B cell (primary cell): Measurements from ENCODE around the gene GLIPR2. TPM values are rescaled to one million over a fixed set of nuclear protein-coding genes. Genes with fewer than 3 reads are reported as not detected.

Experiments used
- ATAC-seq: fragments of 200-7000 bp; cut with Tn5 transposase; one replicate; pipeline ENCODE4 v1.10.0; 2021; ENCODE audit warnings: low read depth, mild to moderate bottlenecking, moderate number of reproducible peaks, moderate library complexity
- CTCF ChIA-PET: fragments of 350-600 bp; sonication (Branson Sonifier 250); formaldehyde crosslinking; loops from one replicate; lab custom pipeline; 2021; ENCODE audit warnings: antibody characterized with exemption, inconsistent platforms; lab: Charles Lee
- POLR2A ChIA-PET: fragments of 350-600 bp; sonication (Branson Sonifier 250); formaldehyde crosslinking; loops from one replicate; lab custom pipeline; 2021; ENCODE audit warnings: antibody characterized with exemption; lab: Charles Lee
- DNase-seq: peaks from one replicate; pipeline ENCODE4 v3.0.0; 2013
- H2AFZ ChIP-seq: 2 replicates; pipeline ENCODE4 v1.6.1; 2012; ENCODE audit warnings: mild to moderate bottlenecking, low read depth, low read length; ENCODE audit not compliant: insufficient read depth, poor library complexity, severe bottlenecking
- H3K27ac ChIP-seq, 2 donors: 1 replicate in 1 of 2; 2 replicates in 1 of 2; pipeline ENCODE4 v1.5.1; 2012 to 2013; ENCODE audit warnings: low read length in 2 of 2, mild to moderate bottlenecking in 2 of 2, moderate library complexity in 1 of 2
- H3K27me3 ChIP-seq, 4 experiments: fragments of 200-600 bp in 1 of 4; sonication (generic) in 1 of 4; replicated peaks in 1 of 4; 1 replicate in 2 of 4; 2 replicates in 2 of 4; pipeline versions ENCODE4 v1.6.1 to v1.7.0; 2013 to 2016; ENCODE audit warnings: low read length in 3 of 4, mild to moderate bottlenecking in 2 of 4, mixed read lengths in 1 of 4, moderate library complexity in 1 of 4; ENCODE audit not compliant: insufficient read depth in 4 of 4, control insufficient read depth in 3 of 4; ENCODE audit errors: control extremely low read depth in 1 of 4
- H3K36me3 ChIP-seq, 2 experiments: replicated peaks in 1 of 2; 1 replicate in 1 of 2; 2 replicates in 1 of 2; pipeline versions ENCODE4 v1.6.1 to v1.7.1; 2013; ENCODE audit warnings: low read length in 1 of 2; ENCODE audit not compliant: insufficient read depth in 2 of 2, control insufficient read depth in 1 of 2; ENCODE audit errors: control extremely low read depth in 1 of 2, extremely low read depth in 1 of 2
- H3K4me1 ChIP-seq, 2 donors: fragments of 200-600 bp in 1 of 2; sonication (generic) in 1 of 2; 1 replicate in 1 of 2; 2 replicates in 1 of 2; pipeline versions ENCODE4 v1.5.1 to v1.6.1; 2013 to 2017; ENCODE audit warnings: low read length in 2 of 2; ENCODE audit not compliant: control insufficient read depth in 2 of 2, insufficient read depth in 2 of 2
- H3K4me2 ChIP-seq: replicated peaks from 2 replicates; pipeline ENCODE3; 2012; ENCODE audit warnings: mild to moderate bottlenecking, low read depth, low read length; ENCODE audit not compliant: poor library complexity, severe bottlenecking
- H3K4me3 ChIP-seq, 5 experiments: fragments of 200-600 bp in 1 of 5; sonication (generic) in 1 of 5; 1 replicate in 3 of 5; 2 replicates in 2 of 5; pipeline versions ENCODE4 v1.5.1 to v1.7.0; 2011 to 2016; ENCODE audit warnings: low read length in 4 of 5, mild to moderate bottlenecking in 4 of 5, low read depth in 2 of 5, control low read depth in 1 of 5, moderate library complexity in 1 of 5; ENCODE audit not compliant: insufficient read depth in 1 of 5; ENCODE audit errors: control extremely low read depth in 1 of 5, extremely low read depth in 1 of 5
- H3K79me2 ChIP-seq: fragments of 200-600 bp; sonication (generic); one replicate; pipeline ENCODE4 v1.6.0; 2016; ENCODE audit warnings: low read length; ENCODE audit not compliant: control insufficient read depth, insufficient read depth
- H3K9ac ChIP-seq: fragments of 200-600 bp; sonication (generic); 2 replicates; pipeline ENCODE4 v1.6.1; 2017; ENCODE audit warnings: mild to moderate bottlenecking, low read length, moderate library complexity
- H3K9me3 ChIP-seq, 3 donors: one replicate each; pipeline versions ENCODE4 v1.6.1 to v1.7.1; 2013; ENCODE audit warnings: low read length in 2 of 3; ENCODE audit not compliant: control insufficient read depth in 2 of 3, insufficient read depth in 1 of 3; ENCODE audit errors: control extremely low read depth in 1 of 3
- H4K20me1 ChIP-seq: 2 replicates; pipeline ENCODE4 v1.6.0; 2012; ENCODE audit warnings: mild to moderate bottlenecking, low read length; ENCODE audit not compliant: insufficient read depth, control insufficient read depth, poor library complexity, severe bottlenecking
- H3K27ac Mint-ChIP-seq: one replicate; pipeline ENCODE4 v1.8.0; 2021; ENCODE audit warnings: mixed read lengths
- H3K27me3 Mint-ChIP-seq: one replicate; pipeline ENCODE4 v1.8.0; 2021; ENCODE audit warnings: mixed read lengths
- H3K4me1 Mint-ChIP-seq: one replicate; pipeline ENCODE4 v1.8.0; 2021; ENCODE audit warnings: mixed read lengths
- H3K4me3 Mint-ChIP-seq: one replicate; pipeline ENCODE4 v1.8.0; 2021; ENCODE audit warnings: mixed read lengths
- H3K9me3 Mint-ChIP-seq: one replicate; pipeline ENCODE4 v1.8.0; 2022; ENCODE audit warnings: mixed read lengths; ENCODE audit not compliant: insufficient read depth
- CTCF ChIP-seq: fragments of 200-600 bp; IDR thresholded peaks from one replicate; pipeline ENCODE4 v1.8.0; 2022; ENCODE audit warnings: antibody characterized with exemption, mild to moderate bottlenecking
- EZH2 ChIP-seq: IDR thresholded peaks from 2 replicates; pipeline ENCODE4 v1.6.1; 2012; ENCODE audit warnings: borderline replicate concordance, low read depth, mild to moderate bottlenecking, moderate library complexity, low read length; ENCODE audit not compliant: insufficient read depth, poor library complexity, severe bottlenecking
- WGBS: methylation state at CpG from one replicate; pipeline ENCODE4 v1.1.5; 2013; ENCODE audit warnings: missing lambda C conversion rate; ENCODE audit not compliant: insufficient coverage; 5-methylcytosine and 5-hydroxymethylcytosine counted together
- intact Hi-C: fragments of 100-400 bp; cut with micrococcal nuclease; formaldehyde crosslinking; loops from one replicate; pipeline ENCODE4 v1.10.0; 2022
- polyA plus RNA-seq: library from polyadenylated mRNA; depleted of rRNA; stranded (reverse); fragments of >200 nt; gene quantifications from 2 replicates; pipeline ENCODE4 v1.2.3, GENCODE V29; 2012
- total RNA-seq, 2 donors: library from RNA; stranded (reverse); fragments of 120-200 nt in 1 of 2; gene quantifications; 1 replicate in 1 of 2; 2 replicates in 1 of 2; pipeline versions ENCODE4 v1.2.3 to v1.2.4, GENCODE V29; 2013 to 2022

The GLIPR2 gene
- total and polyA plus RNA-seq, 2 donors (not counting 1 experiment from before 2014, with no cell fraction given) = 13.7 to 14.6 TPM

GRCh38 chr9:36135741-36136271 is 727 bp upstream of the GLIPR2 start:
- TF ChIP-seq CTCF (no peak), EZH2 (no peak)
- no peaks in the 10 kb centered on the region for H3K27me3 ChIP-seq
- peak; percentile 23 for DNase-seq
- ATAC-seq = no peak
- peak overlapping the region; percentile 94 for H3K4me2 ChIP-seq
- 20% methylated on average over 18 of the region's 18 CpGs for WGBS
- peak overlapping the region; percentile 79 for H3K9ac ChIP-seq
- H3K4me1 Mint-ChIP-seq = peaks cover 44% of the 10 kb centered on the region
- peak overlapping the region; percentile 78 for H3K27ac Mint-ChIP-seq
- H3K79me2 ChIP-seq = peaks cover 26% of the 10 kb centered on the region
- peaks cover 0 to 16% of the 10 kb centered on the region in 2 experiments for H3K36me3 ChIP-seq
- no peaks in the 10 kb centered on the region for H3K27me3 Mint-ChIP-seq
- H3K27ac ChIP-seq = peak overlapping the region in 1 of 2 donors; percentile 75
- intact Hi-C loops = loop anchor here (1.0 to 5.0 kb wide), 5 partner anchors 16 to 121 kb away; partner anchors contain the start of genes CLTA and GNE
- ChIA-PET POLR2A (interaction anchor here (1.1 to 2.0 kb wide), 3 partner anchors 9 to 55 kb away, joined by 3 to 7 read pairs (median 4); partner anchors contain the start of gene CLTA), CTCF (interaction anchor here (0.6 to 4.3 kb wide), 5 partner anchors 18 to 472 kb away, joined by 3 to 50 read pairs (median 6); partner anchors contain the start of gene CCIN)
- H3K9me3 Mint-ChIP-seq = no peaks in the 10 kb centered on the region
- peaks cover 32 to 33% of the 10 kb centered on the region in 2 donors for H3K4me1 ChIP-seq
- H3K9me3 ChIP-seq = no peaks in the 10 kb centered on the region
- peak overlapping the region; percentile 82 for H2AFZ ChIP-seq
- peaks cover 17% of the 10 kb centered on the region for H4K20me1 ChIP-seq
- peak overlapping the region in 4 of 5 experiments; percentile 32 to 79 (median 68) for H3K4me3 ChIP-seq
- H3K4me3 Mint-ChIP-seq = peak overlapping the region; percentile 81

- Histone ChIP-seq H3K27ac (peak overlapping the region; percentile 11 to 75), H3K4me2 (peak overlapping the region; percentile 94), H3K4me3 (peak overlapping the region; percentile 47 to 79 (median 68)), H3K9ac (peak overlapping the region; percentile 79), H3K79me2 (peaks cover 38% of the 10 kb centered on the region), H3K36me3 (peaks cover 0 to 20% of the 10 kb centered on the region in 2 experiments), H3K4me1 (peaks cover 43 to 45% of the 10 kb centered on the region in 2 donors), H3K27me3 (no peaks in the 10 kb centered on the region), H4K20me1 (peaks cover 19% of the 10 kb centered on the region), H2AFZ (peak overlapping the region; percentile 82), H3K9me3 (no peaks in the 10 kb centered on the region)
- peaks cover 54% of the 10 kb centered on the region for H3K4me1 Mint-ChIP-seq
- POLR2A ChIA-PET = interaction anchor here (0.9 to 2.0 kb wide), 5 partner anchors 8 to 54 kb away, joined by 3 to 7 read pairs (median 3); partner anchors contain the start of gene CLTA
- CTCF ChIA-PET = interaction anchor here (0.6 to 4.3 kb wide), 6 partner anchors 14 to 53 kb away, joined by 3 to 50 read pairs (median 6); partner anchors contain the start of genes CCIN and CLTA
- no peaks in the 10 kb centered on the region for H3K27me3 Mint-ChIP-seq
- DNase-seq (no peak), ATAC-seq (peak; percentile 18)
- H3K4me3 Mint-ChIP-seq = peak overlapping the region; percentile 96
- no peaks in the 10 kb centered on the region for H3K9me3 Mint-ChIP-seq
- H3K27ac Mint-ChIP-seq = peak overlapping the region; percentile 93
- intact Hi-C loops = loop anchor here (1.0 to 5.0 kb wide), 5 partner anchors 15 to 120 kb away; partner anchors contain the start of genes CLTA and GNE
- under 1% methylated on average over 40 of the region's 40 CpGs for WGBS
- TF ChIP-seq CTCF (no peak), EZH2 (no peak)
Observed at GRCh38 chr9:36136894-36137391, 410 bp downstream of the GLIPR2 start.
